PC-9 (cell line): ENCODE measurements around the gene ZAR1L.

ENCODE experiments used
- CTCF ChIP-seq: fragments of 200-600 bp; sonication (generic); conservative IDR thresholded peaks from 2 replicates; pipeline ENCODE4 v1.6.1; 2017; ENCODE audit warnings: mixed run types, antibody characterized with exemption, mild to moderate bottlenecking, moderate library complexity
- EZH2 ChIP-seq: fragments of 200-600 bp; sonication (generic); IDR thresholded peaks from 2 replicates; pipeline ENCODE4 v1.8.0; 2017; ENCODE audit warnings: antibody characterized with exemption, low read depth

- no peak for TF ChIP-seq CTCF
- no peak for TF ChIP-seq EZH2
These were observed 25.8 kb upstream of the ZAR1L start for GRCh38 chr13:32340914-32341313.
